Body of pancreas (tissue), 4 donors: ENCODE data around the gene SRBD1.

Experiments used
- POLR2A ChIP-seq, 3 donors: fragments of 450-650 bp; IDR thresholded peaks; one replicate each; pipeline ENCODE4 v1.6.1; 2016; ENCODE audit warnings: antibody characterized with exemption in 3 of 3, mild to moderate bottlenecking in 2 of 3
- TF ChIP-seq, protein P1 (sequence below), 7 experiments: fragments of 450-650 bp in 4 of 7; fragments of 200-600 bp in 3 of 7; sonication (generic) in 3 of 7; IDR thresholded peaks; one replicate each; pipeline ENCODE4 v1.5.1; 2016 to 2019; ENCODE audit warnings: antibody characterized with exemption in 7 of 7

GRCh38 chr2:45418532-45418931, 192.5 kb downstream of the SRBD1 start:
- TF ChIP-seq POLR2A (IDR thresholded peaks at IDR 0.05), result no peak
- TF ChIP-seq, protein P1, sequence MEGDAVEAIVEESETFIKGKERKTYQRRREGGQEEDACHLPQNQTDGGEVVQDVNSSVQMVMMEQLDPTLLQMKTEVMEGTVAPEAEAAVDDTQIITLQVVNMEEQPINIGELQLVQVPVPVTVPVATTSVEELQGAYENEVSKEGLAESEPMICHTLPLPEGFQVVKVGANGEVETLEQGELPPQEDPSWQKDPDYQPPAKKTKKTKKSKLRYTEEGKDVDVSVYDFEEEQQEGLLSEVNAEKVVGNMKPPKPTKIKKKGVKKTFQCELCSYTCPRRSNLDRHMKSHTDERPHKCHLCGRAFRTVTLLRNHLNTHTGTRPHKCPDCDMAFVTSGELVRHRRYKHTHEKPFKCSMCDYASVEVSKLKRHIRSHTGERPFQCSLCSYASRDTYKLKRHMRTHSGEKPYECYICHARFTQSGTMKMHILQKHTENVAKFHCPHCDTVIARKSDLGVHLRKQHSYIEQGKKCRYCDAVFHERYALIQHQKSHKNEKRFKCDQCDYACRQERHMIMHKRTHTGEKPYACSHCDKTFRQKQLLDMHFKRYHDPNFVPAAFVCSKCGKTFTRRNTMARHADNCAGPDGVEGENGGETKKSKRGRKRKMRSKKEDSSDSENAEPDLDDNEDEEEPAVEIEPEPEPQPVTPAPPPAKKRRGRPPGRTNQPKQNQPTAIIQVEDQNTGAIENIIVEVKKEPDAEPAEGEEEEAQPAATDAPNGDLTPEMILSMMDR (IDR thresholded peaks at IDR 0.05), result no peak
